Measurements from ENCODE around the gene F8.
"Not testable (repeated sequence)": the region's sequence is repeated elsewhere in the genome, so short reads cannot be mapped to it uniquely, and the experiment has no call there.

DNA sequence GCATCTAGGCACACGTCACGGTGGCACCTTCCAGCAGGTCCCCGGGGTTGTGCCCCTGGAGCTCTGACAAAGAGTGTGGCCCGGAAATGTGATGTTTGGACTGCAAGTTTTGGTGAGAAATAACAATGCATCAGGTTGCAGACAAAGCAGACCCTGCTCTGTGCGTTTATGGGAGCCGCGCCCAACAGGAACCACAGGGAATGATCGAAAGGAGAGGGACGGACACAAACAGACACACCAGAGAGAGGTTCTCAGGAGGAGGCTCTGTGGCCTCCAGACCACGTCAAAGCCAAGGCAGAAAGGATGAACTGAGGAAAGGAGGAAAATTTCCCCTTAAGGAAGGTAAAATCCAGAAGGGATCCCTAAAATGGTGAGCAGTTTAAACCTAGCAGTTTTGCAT is 16.1 kb downstream of the F8 start:
- TF ChIP-seq YY1 (IDR thresholded peaks at IDR 0.05; ENCODE audit: insufficient read depth, insufficient read length); ZNF274 (IDR thresholded peaks at IDR 0.05; ENCODE audit: low read depth, low read length): not testable (repeated sequence)

All from NT2/D1 (cell line).